Left cardiac atrium (tissue), 4 donors: ENCODE results near the gene PHPT1. TPM values are rescaled to one million over a fixed set of nuclear protein-coding genes. Genes with fewer than 3 reads are reported as not detected.
A peak's percentile ranks its signal among the peaks of the same experiment; 100 is the strongest.
"Not testable (repeated sequence)": the region's sequence is repeated elsewhere in the genome, so short reads cannot be mapped to it uniquely, and the experiment has no call there.

ENCODE experiments used
- ATAC-seq, 2 donors: fragments of 200-7000 bp; cut with Tn5 transposase; one replicate each; pipeline ENCODE4 v1.9.1; 2020; ENCODE audit warnings: mild to moderate bottlenecking in 2 of 2, moderate library complexity in 2 of 2
- DNase-seq: peaks from one replicate; pipeline ENCODE4 v3.0.0-alpha.2; 2020
- intact Hi-C, 2 donors: fragments of 100-400 bp; cut with DNase I; formaldehyde crosslinking; loops; one replicate each; pipeline versions ENCODE4 v1.14.1 to v1.15.1; 2022 to 2023
- long read RNA-seq: library from polyadenylated mRNA; unstranded; transcript quantifications from one replicate; pipeline ENCODE4 v2.0.0, GENCODE V29; 2021
- total RNA-seq, 2 donors: library from RNA; stranded (reverse); fragmentation: NEBNext Ultra II Directional; extraction: Animal tissue kit (Norgen Biotek cat#: 25700); gene quantifications; one replicate each; pipeline ENCODE4 v1.2.1, GENCODE V29; 2021
- donor health status: DM: no; HTN: yes; CAD: no.
- donor health status: DM: no; HTN: yes; CAD: no; lungs with severe emphysema.
- donor health status: DM: yes; HTN: yes; CAD: no.
- donor health status: Dilated cardiomyopathy.

Gene PHPT1
- total RNA-seq = 100 to 1,000 TPM; 184 to 189 TPM
- long read RNA-seq, transcript PHPT1-201 (3 exons, 890 nt) = major isoform, 14 of 65 reads
- long read RNA-seq, transcript PHPT1-204 (2 exons, 627 nt) = minor isoform, 7 of 65 reads
- long read RNA-seq, partial matches to known transcripts = 3 of 65 reads
- long read RNA-seq, other reads (novel, unspliced or antisense) = 40 of 65 reads

GRCh38 chr9:136849038-136849959 lies at the start of gene PHPT1:
Gene PHPT1, plus strand, starts transcription at chr9:136849409. Its CDS starts 22 bp downstream, at chr9:136849431.
- intact Hi-C loops = loop anchor here in 1 of 2 donors (2.0 to 10.0 kb wide), 2 partner anchors 54 to 92 kb away; partner anchors contain the start of genes CCDC183 and TMEM141
- peak; percentile 85 to 87 for ATAC-seq
- peak; percentile 99 for DNase-seq

GRCh38 chr9:136799854-136800657 lies 49.2 kb upstream of the PHPT1 start:
- ATAC-seq (peak; percentile 83 to 88), DNase-seq (peak; percentile 86)
- intact Hi-C loops = loop anchor here in 1 of 2 donors (10.0 kb wide), 1 partner anchor 45 kb away; the partner anchor contains the start of genes AJM1 and PHPT1

- no peak for DNase-seq
- intact Hi-C loops = no loop called here
- ATAC-seq = no peak
Observed at GRCh38 chr9:136802321-136802720, 46.9 kb upstream of the PHPT1 start.

GRCh38 chr9:136803009-136803550 lies 46.1 kb upstream of the PHPT1 start:
- DNase-seq, intact Hi-C loops, ATAC-seq: not testable (repeated sequence)

GRCh38 chr9:136803551-136804508 lies 45.4 kb upstream of the PHPT1 start:
- ATAC-seq (no peak), DNase-seq (no peak)
- intact Hi-C loops = no loop called here

GRCh38 chr9:136804509-136805206 lies 44.6 kb upstream of the PHPT1 start:
- DNase-seq = no peak
- intact Hi-C loops = no loop called here
- ATAC-seq = no peak

- ATAC-seq = no peak
- no peak for DNase-seq
- intact Hi-C loops = no loop called here
Observed at GRCh38 chr9:136805207-136805740, 43.9 kb upstream of the PHPT1 start.

- ATAC-seq (no peak), DNase-seq (no peak)
- intact Hi-C loops = no loop called here
Observed at GRCh38 chr9:136806067-136806466, 43.1 kb upstream of the PHPT1 start.

- intact Hi-C loops = no loop called here
- peak in 1 of 2 donors; percentile 2 for ATAC-seq
Observed at GRCh38 chr9:136806631-136807201, 42.5 kb upstream of the PHPT1 start.

GRCh38 chr9:136807281-136808074 lies 41.7 kb upstream of the PHPT1 start, which contains the start of gene RABL6:
Gene RABL6, plus strand, starts transcription at chr9:136807948. Its CDS starts 249 bp downstream, at chr9:136808197.
- DNase-seq (peak; percentile 85), ATAC-seq (peak; percentile 92 to 95)
- intact Hi-C loops = no loop called here

More at GRCh38 chr9:136806631-136807201, 42.5 kb upstream of the PHPT1 start:
- DNase-seq = peak; percentile 20

GRCh38 chr9:136808075-136808805 lies 41.0 kb upstream of the PHPT1 start:
- DNase-seq = no peak
- ATAC-seq = peak; percentile 17 to 23
- intact Hi-C loops = no loop called here

- DNase-seq (no peak), ATAC-seq (no peak)
- intact Hi-C loops = no loop called here
Observed at GRCh38 chr9:136808806-136809158, 40.4 kb upstream of the PHPT1 start.

- intact Hi-C loops = no loop called here
- ATAC-seq (no peak), DNase-seq (no peak)
Observed at GRCh38 chr9:136814725-136815421, 34.3 kb upstream of the PHPT1 start.

GRCh38 chr9:136815422-136815782 lies 33.8 kb upstream of the PHPT1 start:
- DNase-seq = no peak
- ATAC-seq = no peak
- intact Hi-C loops = no loop called here
